Osteoblast (primary cell): ENCODE results near the gene ATP9A. TPM values are rescaled to one million over a fixed set of nuclear protein-coding genes. Genes with fewer than 3 reads are reported as not detected.
"Not testable (repeated sequence)": the region's sequence is repeated elsewhere in the genome, so short reads cannot be mapped to it uniquely, and the experiment has no call there.

Source experiments
- DNase-seq: peaks from one replicate; pipeline ENCODE4 v3.0.0; 2011; ENCODE audit warnings: low spot score, mixed read lengths; ENCODE audit not compliant: insufficient read length; ENCODE audit errors: missing footprints
- H2AFZ ChIP-seq: 2 replicates; pipeline ENCODE4 v1.6.0; 2011; ENCODE audit warnings: mild to moderate bottlenecking, low read length
- H3K27ac ChIP-seq: 2 replicates; pipeline ENCODE4 v1.5.1; 2011; ENCODE audit warnings: mild to moderate bottlenecking, low read depth, low read length, moderate library complexity
- H3K27me3 ChIP-seq: 2 replicates; pipeline ENCODE4 v1.6.0; 2012; ENCODE audit warnings: mild to moderate bottlenecking, control low read depth, inconsistent platforms, low read length, moderate library complexity; ENCODE audit not compliant: insufficient read depth
- H3K36me3 ChIP-seq: 2 replicates; pipeline ENCODE4 v1.5.1; 2011; ENCODE audit warnings: mild to moderate bottlenecking, low read length, control low read depth, moderate library complexity; ENCODE audit not compliant: insufficient read depth
- H3K4me1 ChIP-seq: 2 replicates; pipeline ENCODE4 v1.5.1; 2011; ENCODE audit warnings: mild to moderate bottlenecking, low read length, control low read depth, moderate library complexity; ENCODE audit not compliant: insufficient read depth
- H3K4me2 ChIP-seq: 2 replicates; pipeline ENCODE4 v1.6.0; 2011; ENCODE audit warnings: mild to moderate bottlenecking, low read length; ENCODE audit not compliant: insufficient read depth
- H3K4me3 ChIP-seq: fragments of 200-600 bp; sonication (generic); 3 replicates; pipeline ENCODE4 v1.5.1; 2012; ENCODE audit warnings: mild to moderate bottlenecking, low read length, inconsistent platforms; ENCODE audit not compliant: insufficient read depth
- H3K79me2 ChIP-seq: 2 replicates; pipeline ENCODE4 v1.6.0; 2012; ENCODE audit warnings: mild to moderate bottlenecking, low read length, control low read depth, inconsistent platforms; ENCODE audit not compliant: insufficient read depth
- H3K9me3 ChIP-seq: 2 replicates; pipeline ENCODE4 v1.5.1; 2011; ENCODE audit warnings: low read depth, low read length, control low read depth
- H4K20me1 ChIP-seq: 2 replicates; pipeline ENCODE4 v1.6.0; 2012; ENCODE audit warnings: mild to moderate bottlenecking, low read length, control low read depth; ENCODE audit not compliant: insufficient read depth
- CTCF ChIP-seq: IDR thresholded peaks from 2 replicates; pipeline ENCODE4 v1.5.1; 2011; ENCODE audit warnings: mild to moderate bottlenecking, low read depth, low read length, moderate library complexity; ENCODE audit errors: extremely low read depth
- total RNA-seq: library from RNA; depleted of rRNA; stranded (reverse); fragments of >200 nt; gene quantifications from 2 replicates; pipeline ENCODE4 v1.2.3, GENCODE V29; 2012

ATP9A gene
- total RNA-seq, 1 donor, result 48.9 TPM

DNA sequence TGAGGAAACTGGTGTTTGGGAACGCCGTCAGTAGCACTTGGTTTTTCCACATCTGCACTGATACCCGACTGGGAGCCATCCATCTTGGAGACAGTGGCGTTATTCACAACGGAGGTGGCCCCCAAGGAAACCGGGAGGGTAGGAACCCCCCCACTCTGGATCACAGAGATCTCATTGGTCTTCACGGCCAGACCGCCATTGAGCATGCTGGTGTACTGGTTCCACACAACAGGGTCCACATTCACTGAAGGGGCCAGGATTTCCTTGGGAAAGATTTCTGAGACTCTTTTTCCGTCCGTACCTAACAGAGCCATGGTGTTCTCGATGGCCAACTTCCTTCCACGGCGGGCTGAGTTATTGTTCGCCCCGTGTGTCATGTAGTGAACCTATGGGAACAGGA is 16.1 kb upstream of the ATP9A start:
- no peaks in the 10 kb centered on the region for H3K79me2 ChIP-seq
- no peaks in the 10 kb centered on the region for H4K20me1 ChIP-seq
- H3K36me3 ChIP-seq, result no peaks in the 10 kb centered on the region
- no peak overlapping the region for H3K27ac ChIP-seq
- no peaks in the 10 kb centered on the region for H3K27me3 ChIP-seq
- no peaks in the 10 kb centered on the region for H3K4me1 ChIP-seq
- H3K4me3 ChIP-seq, result no peak overlapping the region
- DNase-seq, result no peak
- no peak for TF ChIP-seq CTCF
- no peaks in the 10 kb centered on the region for H3K9me3 ChIP-seq
- no peak overlapping the region for H2AFZ ChIP-seq
- H3K4me2 ChIP-seq, result no peak overlapping the region

DNA sequence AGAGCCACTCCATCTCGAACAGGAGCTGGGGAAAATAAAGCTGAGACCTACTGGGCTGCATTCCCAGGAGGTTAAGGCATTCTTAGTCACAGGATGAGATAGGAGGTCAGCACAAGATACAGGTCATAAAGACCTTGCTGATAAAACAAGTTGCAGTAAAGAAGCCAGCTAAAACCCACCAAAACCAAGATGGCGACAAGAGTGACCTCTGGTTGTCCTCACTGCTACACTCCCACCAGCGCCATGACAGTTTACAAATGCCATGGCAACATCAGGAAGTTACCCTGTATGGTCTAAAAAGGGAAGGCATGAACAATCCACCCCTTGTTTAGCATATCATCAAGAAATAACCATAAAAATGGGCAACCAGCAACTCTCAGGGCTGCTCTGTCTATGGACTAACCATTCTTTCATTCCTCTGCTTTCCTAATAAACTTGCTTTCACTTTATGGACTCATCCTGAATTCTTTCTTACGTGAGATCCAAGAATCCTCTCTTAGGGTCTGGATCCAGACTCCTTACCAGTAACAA is 10.1 kb upstream of the ATP9A start:
- H3K9me3 ChIP-seq, H3K4me2 ChIP-seq, H3K27ac ChIP-seq, H4K20me1 ChIP-seq, H3K36me3 ChIP-seq, H3K4me1 ChIP-seq, H3K79me2 ChIP-seq, H3K27me3 ChIP-seq, DNase-seq, H2AFZ ChIP-seq, H3K4me3 ChIP-seq: not testable (repeated sequence)

GRCh38 chr20:51775241-51775640 is 7.1 kb upstream of the ATP9A start:
- no peaks in the 10 kb centered on the region for H3K36me3 ChIP-seq
- no peaks in the 10 kb centered on the region for H3K4me1 ChIP-seq
- no peaks in the 10 kb centered on the region for H4K20me1 ChIP-seq
- H3K79me2 ChIP-seq, result no peaks in the 10 kb centered on the region
- TF ChIP-seq CTCF, result no peak
- no peak overlapping the region for H3K4me3 ChIP-seq
- H3K9me3 ChIP-seq, result no peaks in the 10 kb centered on the region
- H3K27me3 ChIP-seq, result no peaks in the 10 kb centered on the region
- no peak for DNase-seq
- no peak overlapping the region for H3K27ac ChIP-seq
- no peak overlapping the region for H2AFZ ChIP-seq
- no peak overlapping the region for H3K4me2 ChIP-seq

- no peaks in the 10 kb centered on the region for H3K36me3 ChIP-seq
- H3K4me1 ChIP-seq, result no peaks in the 10 kb centered on the region
- H3K79me2 ChIP-seq, result no peaks in the 10 kb centered on the region
- no peaks in the 10 kb centered on the region for H3K27me3 ChIP-seq
- H3K4me2 ChIP-seq, result no peak overlapping the region
- no peaks in the 10 kb centered on the region for H3K9me3 ChIP-seq
- no peak overlapping the region for H2AFZ ChIP-seq
- DNase-seq, result no peak
- no peak overlapping the region for H3K4me3 ChIP-seq
- H3K27ac ChIP-seq, result no peak overlapping the region
- TF ChIP-seq CTCF, result no peak
- H4K20me1 ChIP-seq, result no peaks in the 10 kb centered on the region
Observed at GRCh38 chr20:51772236-51772635, 4.0 kb upstream of the ATP9A start.
